ENCODE data around the gene EQTN. TPM values are rescaled to one million over a fixed set of nuclear protein-coding genes. Genes with fewer than 3 reads are reported as not detected.

EQTN gene
- total and polyA plus RNA-seq, 2 of the 13 experiments (the other 11 are each of a cell fraction or from before 2014, with no cell fraction given): not detected

GRCh38 chr9:27308691-27309390, 11.9 kb upstream of the EQTN start (continued):
- TF ChIP-seq NFAT5 (CRISPR knock-in tag; IDR thresholded peaks at IDR 0.05) (no peak), ZNF558 (CRISPR knock-in tag; IDR thresholded peaks at IDR 0.05; ENCODE audit: borderline replicate concordance) (no peak), THAP8 (CRISPR knock-in tag; IDR thresholded peaks at IDR 0.05; ENCODE audit: borderline replicate concordance) (no peak), POGK (CRISPR knock-in tag; conservative IDR thresholded peaks at IDR 0.05) (no peak), PLSCR1 (CRISPR knock-in tag; IDR thresholded peaks at IDR 0.05; ENCODE audit: borderline replicate concordance) (no peak)

Data from HepG2 (cell line).